Liver (tissue), 9 donors: ENCODE results near the gene SCN2A. TPM values are rescaled to one million over a fixed set of nuclear protein-coding genes. Genes with fewer than 3 reads are reported as not detected.

Source experiments
- DNase-seq: peaks from one replicate; pipeline ENCODE4 v3.0.0-alpha.2; 2017; ENCODE audit warnings: low spot score
- H3K27ac ChIP-seq, 2 donors: one replicate each; pipeline ENCODE4 v1.7.0; 2013; ENCODE audit warnings: inconsistent platforms in 2 of 2, low read length in 2 of 2, control low read depth in 1 of 2, low read depth in 1 of 2, mild to moderate bottlenecking in 1 of 2
- H3K27me3 ChIP-seq, 4 donors: one replicate each; pipeline versions ENCODE4 v1.6.1 to v1.7.0; 2013; ENCODE audit warnings: low read length in 3 of 4, inconsistent platforms in 1 of 4, mild to moderate bottlenecking in 1 of 4, moderate library complexity in 1 of 4; ENCODE audit not compliant: control insufficient read depth in 4 of 4, insufficient read depth in 4 of 4
- H3K36me3 ChIP-seq, 4 donors: one replicate each; pipeline versions ENCODE4 v1.6.1 to v1.7.0; 2013; ENCODE audit warnings: low read length in 3 of 4, mild to moderate bottlenecking in 3 of 4, low read depth in 1 of 4, moderate library complexity in 1 of 4; ENCODE audit not compliant: control insufficient read depth in 4 of 4, insufficient read depth in 3 of 4
- H3K4me1 ChIP-seq, 4 donors: one replicate each; pipeline versions ENCODE4 v1.6.1 to v1.7.0; 2013; ENCODE audit warnings: low read length in 3 of 4, mild to moderate bottlenecking in 3 of 4, moderate library complexity in 1 of 4; ENCODE audit not compliant: control insufficient read depth in 4 of 4, insufficient read depth in 4 of 4
- H3K4me3 ChIP-seq, 3 donors: one replicate each; pipeline versions ENCODE4 v1.6.1 to v1.7.0; 2013; ENCODE audit warnings: low read length in 3 of 3, control low read depth in 1 of 3, low read depth in 1 of 3, mild to moderate bottlenecking in 1 of 3
- H3K9ac ChIP-seq, 2 donors: one replicate each; pipeline ENCODE4 v1.7.0; 2013; ENCODE audit warnings: low read length in 2 of 2, mild to moderate bottlenecking in 2 of 2, moderate library complexity in 2 of 2, control low read depth in 1 of 2, low read depth in 1 of 2
- H3K9me3 ChIP-seq, 4 donors: one replicate each; pipeline versions ENCODE4 v1.6.1 to v1.7.0; 2013; ENCODE audit warnings: low read length in 3 of 4; ENCODE audit not compliant: control insufficient read depth in 4 of 4
- ATF3 ChIP-seq: IDR thresholded peaks from 2 replicates; pipeline ENCODE4 v1.6.1; 2016; ENCODE audit warnings: antibody characterized with exemption
- CTCF ChIP-seq: fragments of 150-350 bp; IDR thresholded peaks from 2 replicates; pipeline ENCODE4 v1.5.1; 2017; ENCODE audit warnings: improper control_type of control experiment, low read depth, low read length; ENCODE audit not compliant: missing input control
- EGR1 ChIP-seq, 2 donors: IDR thresholded peaks; 2 replicates each; pipeline ENCODE4 v1.6.1; 2016 to 2018; ENCODE audit warnings: antibody characterized with exemption in 2 of 2, low read depth in 2 of 2
- FOXA1 ChIP-seq: IDR thresholded peaks from 2 replicates; pipeline ENCODE4 v1.6.1; 2016; ENCODE audit warnings: antibody characterized with exemption
- FOXA2 ChIP-seq: IDR thresholded peaks from 2 replicates; pipeline ENCODE4 v1.6.1; 2016; ENCODE audit warnings: antibody characterized with exemption
- HNF4A ChIP-seq, 2 donors: conservative IDR thresholded peaks; 2 replicates each; pipeline ENCODE4 v1.6.1; 2016; ENCODE audit warnings: antibody characterized with exemption in 2 of 2, mild to moderate bottlenecking in 2 of 2
- HNF4G ChIP-seq: IDR thresholded peaks from 2 replicates; pipeline ENCODE4 v1.6.1; 2016; ENCODE audit warnings: antibody characterized with exemption
- NR2F2 ChIP-seq: IDR thresholded peaks from 2 replicates; pipeline ENCODE4 v1.6.1; 2016; ENCODE audit warnings: antibody characterized with exemption
- RAD21 ChIP-seq, 2 donors: IDR thresholded peaks; 2 replicates each; pipeline ENCODE4 v1.6.1; 2016; ENCODE audit warnings: antibody characterized with exemption in 2 of 2, mild to moderate bottlenecking in 2 of 2
- YY1 ChIP-seq: IDR thresholded peaks from 2 replicates; pipeline ENCODE4 v1.6.1; 2016; ENCODE audit warnings: antibody characterized with exemption, mild to moderate bottlenecking
- ZBTB33 ChIP-seq: IDR thresholded peaks from 2 replicates; pipeline ENCODE4 v1.6.1; 2016; ENCODE audit warnings: antibody characterized with exemption
- WGBS: extraction: QIAGEN DNeasy Blood & Tissue Kit; methylation state at CpG from one replicate; pipeline ENCODE4 v1.1.7; 2013; 5-methylcytosine and 5-hydroxymethylcytosine counted together
- polyA plus RNA-seq, 2 donors: library from polyadenylated mRNA; stranded (reverse) in 1 of 2; unstranded in 1 of 2; fragments of 200-250 nt in 1 of 2; fragments of >200 nt in 1 of 2; fragmentation: Nextera tagmentation in 1 of 2; extraction: Ambion mirVana in 1 of 2; gene quantifications; one replicate each; pipeline versions ENCODE4 v1.2.1 to v1.2.3, GENCODE V29; 2013 to 2015
- total RNA-seq, 2 donors: library from RNA; depleted of rRNA; stranded (reverse); fragments of >200 nt; gene quantifications; one replicate each; pipeline ENCODE4 v1.2.3, GENCODE V29; 2014
- TF ChIP-seq, protein P1 (sequence below): IDR thresholded peaks from 2 replicates; pipeline ENCODE4 v1.6.1; 2016; ENCODE audit warnings: antibody characterized with exemption, mild to moderate bottlenecking
- donor health status: healthy.
- donor health status: healthy.
- donor health status: healthy.
- donor health status: healthy.
- donor health status: healthy.

SCN2A gene
- total and polyA plus RNA-seq, 4 donors, result 0.01 to 0.33 (median 0.05) TPM

GRCh38 chr2:165208094-165208493, 31.1 kb upstream of the SCN2A start:
- 73% methylated on average over 1 of the region's 1 CpG for WGBS
- H3K27me3 ChIP-seq, result no peaks in the 10 kb centered on the region
- H3K36me3 ChIP-seq, result no peaks in the 10 kb centered on the region
- H3K27ac ChIP-seq, result no peak overlapping the region
- H3K4me1 ChIP-seq, result no peaks in the 10 kb centered on the region
- no peak overlapping the region for H3K4me3 ChIP-seq
- no peak overlapping the region for H3K9ac ChIP-seq
- DNase-seq, result no peak
- no peaks in the 10 kb centered on the region for H3K9me3 ChIP-seq
- TF ChIP-seq RAD21 (IDR thresholded peaks at IDR 0.05), result no peak
- TF ChIP-seq, protein P1, sequence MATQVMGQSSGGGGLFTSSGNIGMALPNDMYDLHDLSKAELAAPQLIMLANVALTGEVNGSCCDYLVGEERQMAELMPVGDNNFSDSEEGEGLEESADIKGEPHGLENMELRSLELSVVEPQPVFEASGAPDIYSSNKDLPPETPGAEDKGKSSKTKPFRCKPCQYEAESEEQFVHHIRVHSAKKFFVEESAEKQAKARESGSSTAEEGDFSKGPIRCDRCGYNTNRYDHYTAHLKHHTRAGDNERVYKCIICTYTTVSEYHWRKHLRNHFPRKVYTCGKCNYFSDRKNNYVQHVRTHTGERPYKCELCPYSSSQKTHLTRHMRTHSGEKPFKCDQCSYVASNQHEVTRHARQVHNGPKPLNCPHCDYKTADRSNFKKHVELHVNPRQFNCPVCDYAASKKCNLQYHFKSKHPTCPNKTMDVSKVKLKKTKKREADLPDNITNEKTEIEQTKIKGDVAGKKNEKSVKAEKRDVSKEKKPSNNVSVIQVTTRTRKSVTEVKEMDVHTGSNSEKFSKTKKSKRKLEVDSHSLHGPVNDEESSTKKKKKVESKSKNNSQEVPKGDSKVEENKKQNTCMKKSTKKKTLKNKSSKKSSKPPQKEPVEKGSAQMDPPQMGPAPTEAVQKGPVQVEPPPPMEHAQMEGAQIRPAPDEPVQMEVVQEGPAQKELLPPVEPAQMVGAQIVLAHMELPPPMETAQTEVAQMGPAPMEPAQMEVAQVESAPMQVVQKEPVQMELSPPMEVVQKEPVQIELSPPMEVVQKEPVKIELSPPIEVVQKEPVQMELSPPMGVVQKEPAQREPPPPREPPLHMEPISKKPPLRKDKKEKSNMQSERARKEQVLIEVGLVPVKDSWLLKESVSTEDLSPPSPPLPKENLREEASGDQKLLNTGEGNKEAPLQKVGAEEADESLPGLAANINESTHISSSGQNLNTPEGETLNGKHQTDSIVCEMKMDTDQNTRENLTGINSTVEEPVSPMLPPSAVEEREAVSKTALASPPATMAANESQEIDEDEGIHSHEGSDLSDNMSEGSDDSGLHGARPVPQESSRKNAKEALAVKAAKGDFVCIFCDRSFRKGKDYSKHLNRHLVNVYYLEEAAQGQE, result no peak
- TF ChIP-seq HNF4G, result no peak
- TF ChIP-seq YY1, result no peak
- no peak for TF ChIP-seq NR2F2

DNA sequence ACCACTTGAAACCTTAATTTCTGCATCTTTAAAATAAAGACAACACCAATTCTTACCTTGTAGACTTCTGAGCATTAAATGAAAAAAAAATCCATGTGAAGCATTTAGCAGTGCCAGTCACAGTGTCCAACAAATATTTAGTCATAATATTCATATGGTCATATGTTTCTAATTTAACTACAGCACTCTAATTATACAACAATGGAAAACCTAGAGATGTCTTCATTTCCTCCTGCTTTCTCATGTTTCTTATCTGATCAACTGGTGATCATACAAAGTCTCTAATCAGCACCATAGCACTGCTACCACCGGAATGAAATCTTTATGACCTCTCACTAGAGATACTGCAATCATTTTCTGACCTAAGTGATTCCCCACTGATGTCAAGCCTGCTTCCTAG, 25.1 kb upstream of the SCN2A start:
- no peak for DNase-seq
- Histone ChIP-seq H3K4me1 (no peaks in the 10 kb centered on the region), H3K36me3 (no peaks in the 10 kb centered on the region), H3K9me3 (no peaks in the 10 kb centered on the region), H3K27ac (no peak overlapping the region), H3K9ac (no peak overlapping the region), H3K27me3 (no peaks in the 10 kb centered on the region), H3K4me3 (no peak overlapping the region)
- TF ChIP-seq FOXA2 (no peak), HNF4A (conservative IDR thresholded peaks at IDR 0.05) (no peak), FOXA1 (no peak), CTCF (no peak), HNF4G (no peak), RAD21 (IDR thresholded peaks at IDR 0.05) (no peak), EGR1 (IDR thresholded peaks at IDR 0.05; ENCODE audit: low read depth in 2 of 2) (no peak), ZBTB33 (no peak), ATF3 (no peak)
- TF ChIP-seq, protein P1, result no peak
- 55% methylated on average over 1 of the region's 1 CpG for WGBS
